G401 (cell line): ENCODE data around the gene SBK2. TPM values are rescaled to one million over a fixed set of nuclear protein-coding genes. Genes with fewer than 3 reads are reported as not detected.
"Not testable (repeated sequence)": the region's sequence is repeated elsewhere in the genome, so short reads cannot be mapped to it uniquely, and the experiment has no call there.

ENCODE experiments used
- DNase-seq: peaks from one replicate; pipeline ENCODE4 v3.0.0-alpha.2; 2015; ENCODE audit warnings: low spot score
- in situ Hi-C: cut with HindIII; loops from 2 replicates; pipeline ENCODE4 v1.10.0; 2016; ENCODE audit warnings: low sequenced_read_pairs, mixed read lengths
- total RNA-seq: library from RNA; depleted of rRNA; stranded (reverse); fragments of >200 nt; shearing (Covaris generic); gene quantifications from 2 replicates; pipeline ENCODE4 v1.2.3, GENCODE V29; 2014

SBK2 gene
- total RNA-seq, 1 experiment from 2014 or later, result 1.9 TPM

DNA sequence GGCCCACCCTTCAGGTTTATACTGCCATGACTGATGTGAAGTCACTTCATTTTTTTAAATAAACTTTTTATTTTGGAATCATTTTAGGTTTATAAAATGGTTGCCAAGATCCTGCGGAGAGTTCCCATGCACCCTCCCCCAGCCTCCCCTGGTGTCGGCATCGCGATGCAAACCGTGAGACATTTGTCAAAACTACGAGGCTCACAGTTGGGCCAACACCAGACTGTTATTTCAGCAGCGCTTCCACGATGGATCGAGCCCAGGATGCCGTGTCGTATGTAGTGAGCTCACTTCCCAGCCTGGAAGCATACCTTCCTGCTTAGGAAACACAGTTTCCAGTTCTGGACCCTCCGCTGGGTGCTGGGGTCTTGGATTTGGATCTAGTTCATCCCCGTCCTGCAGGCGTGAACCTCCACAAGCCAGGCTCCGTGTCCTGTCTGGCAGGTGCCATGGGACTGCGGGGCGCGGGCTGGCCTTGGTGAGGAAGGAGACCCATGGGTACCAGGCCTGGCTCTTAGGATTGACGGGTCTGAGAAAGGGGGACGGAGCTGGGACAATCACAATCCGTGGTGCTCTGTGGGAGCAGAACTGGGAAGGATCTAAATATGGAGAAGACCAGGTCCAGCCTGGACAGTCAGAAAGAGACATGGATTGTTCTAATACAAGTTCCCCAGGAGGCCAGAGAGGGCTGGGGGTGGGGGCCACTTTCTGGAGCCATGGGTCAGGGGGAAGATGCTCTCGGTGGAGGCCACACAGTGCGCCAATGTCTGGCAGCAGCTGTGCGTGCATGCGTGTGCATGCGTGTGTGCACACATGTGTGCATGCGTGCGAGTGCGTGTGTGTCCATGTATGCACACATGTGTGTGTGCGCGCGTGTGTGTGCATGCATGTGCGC, 2.4 kb upstream of the SBK2 start:
- DNase-seq, result peak; percentile 39
- in situ Hi-C loops, result no loop called here

DNA sequence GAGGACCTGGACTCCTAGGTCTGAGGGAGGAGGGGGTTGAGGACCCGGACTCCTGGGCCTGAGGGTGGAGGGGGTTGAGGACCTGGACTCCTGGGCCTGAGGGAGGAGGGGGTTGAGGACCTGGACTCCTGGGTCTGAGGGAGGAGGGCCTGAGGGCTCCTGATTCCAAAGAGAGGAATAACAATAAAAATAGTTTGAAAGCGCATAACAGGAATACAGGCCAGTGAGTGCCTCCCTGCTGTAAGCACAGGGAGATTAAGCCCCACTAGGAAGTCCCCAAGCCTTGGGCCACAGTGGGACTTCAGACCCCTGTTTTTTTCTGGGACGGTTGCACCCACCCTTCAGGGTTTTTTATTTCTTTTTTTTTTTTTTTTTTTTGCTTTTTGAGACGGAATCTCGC, 1.2 kb upstream of the SBK2 start:
- no peak for DNase-seq
- in situ Hi-C loops, result no loop called here

DNA sequence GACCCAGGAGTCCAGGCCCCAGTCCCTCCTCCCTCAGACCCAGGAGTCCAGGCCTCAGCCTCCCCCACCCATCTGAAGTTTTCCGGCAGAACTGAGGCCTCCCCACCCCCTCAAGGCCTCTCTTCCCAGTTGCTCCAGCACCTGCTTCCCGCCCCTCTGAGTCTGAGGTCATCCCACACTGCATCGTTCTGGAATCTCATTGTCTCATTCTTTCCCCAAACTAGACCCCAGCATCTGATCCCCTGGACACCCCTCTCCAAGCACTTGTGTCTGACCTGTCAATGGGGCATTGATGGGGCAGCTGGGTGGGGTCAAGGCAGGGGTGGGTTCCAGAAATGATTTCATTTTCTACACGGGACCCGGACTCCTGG, 793 bp upstream of the SBK2 start:
- in situ Hi-C loops, result no loop called here
- DNase-seq, result no peak

DNA sequence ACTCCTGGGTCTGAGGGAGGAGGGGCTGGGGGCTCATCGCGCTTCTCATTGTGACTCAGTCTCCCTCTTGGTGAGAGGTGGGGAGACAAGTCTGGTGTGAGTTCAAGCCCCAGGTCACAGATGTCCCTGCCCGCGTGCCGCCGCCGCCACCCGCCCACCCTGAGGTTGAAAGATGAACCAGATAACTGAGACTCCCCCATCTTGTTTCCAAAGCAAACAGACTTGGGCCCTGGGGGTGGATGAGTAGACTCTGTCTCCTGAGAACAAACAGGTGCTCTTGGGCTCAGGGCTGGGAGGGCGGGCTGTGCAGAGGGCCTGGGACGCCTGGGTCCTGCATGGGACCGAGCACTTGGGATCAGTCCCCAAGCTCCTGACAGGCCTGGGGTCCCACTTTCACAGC, 567 bp downstream of the SBK2 start:
- DNase-seq, result no peak
- in situ Hi-C loops, result no loop called here

DNA sequence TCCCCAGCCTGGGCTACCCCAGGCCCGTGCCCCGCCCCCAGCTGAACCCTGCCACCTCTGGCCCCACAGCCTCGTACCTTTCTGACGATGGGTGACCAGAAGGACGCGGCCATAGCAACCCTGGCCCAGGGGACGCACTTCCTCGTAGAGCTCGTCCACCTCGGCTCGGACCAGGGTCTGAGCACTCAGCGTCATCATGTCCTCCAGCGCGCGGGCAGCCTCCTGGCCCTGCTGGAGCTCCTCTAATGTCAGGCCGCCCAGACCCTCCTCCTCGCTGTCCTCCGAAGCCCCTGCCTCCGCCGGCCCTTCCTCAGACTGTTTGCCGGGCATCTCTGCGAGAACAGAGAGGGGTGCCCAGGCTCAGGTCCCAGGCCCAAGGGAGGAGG, 975 bp downstream of the SBK2 start:
- no peak for DNase-seq
- in situ Hi-C loops, result no loop called here

DNA sequence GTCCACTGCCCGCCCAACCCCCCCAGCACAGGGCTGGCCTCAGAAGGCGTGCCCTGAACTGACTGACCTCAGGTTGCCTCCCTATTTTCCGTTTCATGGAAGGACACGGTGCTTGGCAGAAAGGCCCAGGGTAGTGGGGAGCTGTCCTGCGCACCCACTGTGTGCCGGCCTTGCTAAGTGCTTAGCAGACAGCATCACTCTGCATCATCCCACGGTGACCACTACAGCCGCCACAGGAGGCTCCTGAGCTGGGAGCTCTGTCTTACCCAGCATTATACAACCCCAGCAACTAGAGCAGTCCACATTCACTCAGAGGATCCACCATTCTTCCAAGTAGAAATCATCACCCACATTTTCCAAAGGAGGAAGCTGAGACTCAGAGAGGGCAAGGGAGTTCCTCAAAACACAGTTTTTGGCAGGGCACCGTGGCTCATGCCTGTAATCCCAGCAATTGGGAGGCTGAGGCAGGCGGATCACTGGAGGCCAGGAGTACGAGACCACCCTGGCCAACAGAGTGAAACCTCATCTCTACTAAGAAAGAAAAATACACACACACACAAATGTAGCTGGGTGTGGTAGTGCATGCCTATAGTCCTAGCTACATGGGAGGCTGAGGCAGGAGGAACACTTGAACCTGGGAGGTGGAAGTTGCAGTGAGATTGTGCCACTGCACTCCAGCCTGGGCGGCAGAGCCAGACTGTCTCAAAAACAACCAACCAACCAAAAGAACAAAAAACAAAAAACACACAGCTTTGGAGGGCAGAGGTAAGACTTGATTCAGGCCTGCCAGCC, 1.6 kb downstream of the SBK2 start:
- DNase-seq, result no peak
- in situ Hi-C loops, result no loop called here

DNA sequence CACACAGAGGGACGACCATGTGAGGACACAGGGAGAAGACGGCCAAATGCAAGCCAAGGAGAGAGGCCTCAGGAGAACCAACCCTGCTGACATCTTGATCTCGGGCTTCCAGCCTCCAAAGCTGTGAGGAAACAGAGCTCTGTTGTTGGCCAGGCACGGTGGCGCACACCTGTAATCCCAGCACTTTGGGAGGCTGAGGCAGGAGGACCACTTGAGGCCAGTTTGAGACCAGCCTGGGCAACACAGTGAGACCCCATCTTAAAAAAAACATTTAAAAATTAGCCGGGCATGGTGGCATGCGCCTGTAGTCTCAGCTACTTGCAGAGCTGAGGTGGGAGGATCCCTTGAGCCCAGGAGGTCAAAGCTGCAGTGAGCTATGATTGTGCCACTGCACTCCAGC, 2.7 kb downstream of the SBK2 start:
- DNase-seq, in situ Hi-C loops: not testable (repeated sequence)

DNA sequence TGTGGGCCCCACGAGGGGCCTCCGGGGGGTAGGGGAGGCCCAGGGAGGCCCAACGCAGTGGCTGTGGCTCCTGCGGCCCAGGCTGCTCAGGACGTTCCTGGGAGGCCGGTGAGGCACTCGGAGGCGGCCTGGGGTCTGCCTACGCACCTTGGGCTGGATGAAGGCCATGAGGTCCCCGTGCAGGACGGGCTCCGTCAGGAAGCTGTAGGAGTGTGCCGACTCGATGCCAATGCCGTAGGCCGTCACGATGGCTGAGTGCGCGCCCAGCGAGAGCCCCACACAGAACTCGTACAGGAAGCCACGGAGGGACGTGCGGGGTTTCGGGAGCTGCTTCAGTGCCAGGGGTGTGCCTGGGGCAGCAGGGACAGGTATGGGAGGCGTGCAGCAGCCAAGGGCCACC, 5.9 kb downstream of the SBK2 start:
- DNase-seq, result no peak
- in situ Hi-C loops, result no loop called here

DNA sequence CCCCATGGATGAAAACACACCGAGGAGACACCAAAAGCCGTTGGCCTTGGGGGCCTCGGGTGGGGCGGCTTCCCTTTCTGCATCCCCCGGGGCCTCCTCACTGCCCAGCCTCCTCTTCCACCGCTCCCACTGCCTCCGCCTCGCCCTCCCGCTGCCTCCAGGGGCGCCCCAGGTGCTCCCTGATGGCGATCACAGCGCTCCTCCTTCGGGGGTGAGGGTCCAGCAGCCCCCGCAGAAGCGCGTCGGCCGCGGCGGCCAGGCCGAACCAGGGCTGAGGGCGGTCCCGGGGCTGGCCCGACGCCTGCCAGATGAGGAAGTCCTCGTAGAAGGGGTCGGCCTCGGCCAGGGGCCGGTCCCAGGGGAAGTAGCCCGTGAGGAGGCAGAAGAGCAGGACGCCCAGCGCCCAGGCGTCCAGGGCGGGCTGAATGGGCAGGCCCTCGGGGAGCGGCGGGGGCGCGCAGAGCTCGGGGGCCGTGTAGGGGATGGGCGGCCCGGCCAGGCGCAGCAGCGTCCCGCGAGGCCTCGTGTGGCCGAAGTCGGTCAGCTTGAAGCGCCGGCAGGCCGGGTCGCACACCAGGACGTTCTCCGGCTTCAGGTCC, 7.2 kb downstream of the SBK2 start:
- in situ Hi-C loops, result no loop called here
- DNase-seq, result no peak

DNA sequence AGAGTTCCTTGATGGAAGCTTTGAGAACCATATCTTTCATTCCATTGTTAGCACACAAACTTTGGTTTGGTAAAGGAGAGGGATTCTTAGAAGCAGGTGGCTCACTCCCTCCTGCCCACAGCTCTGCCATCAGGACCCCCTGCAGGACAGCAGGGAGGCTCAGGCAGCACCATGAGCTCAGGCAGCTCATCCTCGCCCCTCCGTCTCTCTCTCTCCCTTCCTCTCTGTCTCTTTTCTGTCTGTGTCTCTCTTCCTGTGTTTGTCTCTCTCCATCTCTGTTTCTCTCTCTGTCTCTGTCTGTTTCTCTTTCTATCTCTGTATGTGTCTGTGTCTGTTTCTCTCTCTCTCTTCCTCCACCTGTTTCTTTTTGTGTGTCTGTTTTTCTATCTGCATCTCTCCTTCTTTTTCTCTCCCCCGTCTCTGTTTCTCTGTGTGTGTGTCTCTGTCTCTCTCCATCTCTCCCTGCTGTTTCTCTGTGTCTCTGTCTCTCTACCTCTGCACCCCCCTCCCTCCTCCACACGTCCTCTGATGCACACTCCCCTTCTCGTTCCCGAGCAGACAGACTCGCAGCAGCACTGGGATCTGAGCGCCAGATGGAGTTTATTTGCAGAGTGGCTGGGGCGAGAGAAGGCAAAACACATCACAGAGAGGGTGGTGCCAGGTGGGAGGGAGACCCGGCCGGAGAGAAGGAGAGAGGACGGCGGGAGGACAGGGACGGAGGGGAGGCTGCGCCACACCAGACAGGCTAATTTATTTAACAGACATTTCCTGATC, 8.7 kb downstream of the SBK2 start:
- peak; percentile 96 for DNase-seq
- in situ Hi-C loops, result no loop called here

DNA sequence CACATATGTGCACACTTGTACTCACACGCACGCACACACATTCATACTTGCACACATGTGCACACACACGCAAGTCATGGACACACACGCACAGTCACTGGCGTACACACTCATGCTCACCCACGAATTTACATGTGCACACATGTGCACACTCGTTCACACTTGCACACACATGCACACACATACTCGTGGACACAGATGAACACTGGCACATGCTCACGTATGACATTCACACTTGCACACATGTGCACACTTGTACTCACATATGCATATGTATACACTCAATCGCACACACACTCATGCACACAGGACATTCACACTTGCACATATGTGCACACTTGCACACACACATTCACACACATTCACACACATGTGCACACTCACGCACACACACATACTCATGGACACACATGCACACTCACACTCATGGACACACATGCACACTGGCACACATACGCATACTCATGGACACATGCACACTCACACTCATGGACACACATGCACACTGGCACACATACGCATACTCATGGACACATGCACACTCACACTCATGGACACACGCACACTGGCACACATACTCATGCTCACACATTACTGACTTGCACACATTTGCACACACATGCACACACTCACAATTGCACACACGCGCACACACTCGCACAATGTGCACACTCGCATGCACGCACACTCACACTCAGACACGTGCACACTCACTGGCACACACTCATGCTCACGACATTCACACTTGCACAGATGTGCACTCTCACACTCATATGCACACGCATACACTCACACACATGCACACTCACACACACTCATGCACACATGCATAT, 9.5 kb downstream of the SBK2 start:
- in situ Hi-C loops, result no loop called here
- DNase-seq, result no peak

DNA sequence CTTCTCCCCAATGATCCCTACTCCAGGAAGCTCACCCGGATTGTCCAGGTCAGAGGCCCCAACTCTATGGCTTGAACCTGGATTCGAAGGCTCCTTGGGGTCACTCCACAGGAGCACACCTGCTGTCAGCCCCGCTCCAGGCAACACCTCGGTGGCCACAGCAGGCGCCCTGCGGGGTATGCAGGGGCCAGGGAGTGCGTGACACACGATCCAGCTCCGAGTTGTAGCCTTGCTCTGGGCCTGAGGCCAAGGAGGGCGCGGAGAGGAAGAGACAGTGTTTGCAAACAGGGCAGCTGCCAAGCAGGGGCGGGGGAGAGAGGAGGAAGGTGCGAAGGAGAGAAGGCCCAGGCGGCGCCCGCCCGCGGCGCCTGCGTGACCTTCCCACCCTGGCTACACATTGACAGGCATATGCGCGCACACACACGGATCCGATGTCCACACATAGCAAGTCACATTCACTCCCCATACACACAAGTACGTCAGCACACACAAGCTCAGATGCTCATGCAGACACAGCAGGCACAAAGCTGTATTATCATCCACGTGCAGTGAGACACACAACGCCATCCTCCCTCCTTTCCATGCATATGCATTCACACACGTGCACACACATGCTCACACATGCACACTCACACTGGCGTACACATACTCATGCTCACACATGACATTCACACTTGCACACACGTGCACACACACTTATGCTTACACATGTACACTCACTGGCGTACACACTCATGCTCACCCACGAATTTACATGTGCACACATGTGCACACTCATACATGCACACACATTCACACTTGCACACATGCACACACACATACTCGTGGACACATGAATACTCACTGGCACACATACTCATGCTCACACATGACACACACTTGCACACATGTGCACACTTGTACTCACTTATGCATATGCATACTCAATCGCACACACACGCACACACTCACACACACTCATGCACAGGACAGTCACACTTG, 10.4 kb downstream of the SBK2 start:
- in situ Hi-C loops, result no loop called here
- peak; percentile 66 for DNase-seq

DNA sequence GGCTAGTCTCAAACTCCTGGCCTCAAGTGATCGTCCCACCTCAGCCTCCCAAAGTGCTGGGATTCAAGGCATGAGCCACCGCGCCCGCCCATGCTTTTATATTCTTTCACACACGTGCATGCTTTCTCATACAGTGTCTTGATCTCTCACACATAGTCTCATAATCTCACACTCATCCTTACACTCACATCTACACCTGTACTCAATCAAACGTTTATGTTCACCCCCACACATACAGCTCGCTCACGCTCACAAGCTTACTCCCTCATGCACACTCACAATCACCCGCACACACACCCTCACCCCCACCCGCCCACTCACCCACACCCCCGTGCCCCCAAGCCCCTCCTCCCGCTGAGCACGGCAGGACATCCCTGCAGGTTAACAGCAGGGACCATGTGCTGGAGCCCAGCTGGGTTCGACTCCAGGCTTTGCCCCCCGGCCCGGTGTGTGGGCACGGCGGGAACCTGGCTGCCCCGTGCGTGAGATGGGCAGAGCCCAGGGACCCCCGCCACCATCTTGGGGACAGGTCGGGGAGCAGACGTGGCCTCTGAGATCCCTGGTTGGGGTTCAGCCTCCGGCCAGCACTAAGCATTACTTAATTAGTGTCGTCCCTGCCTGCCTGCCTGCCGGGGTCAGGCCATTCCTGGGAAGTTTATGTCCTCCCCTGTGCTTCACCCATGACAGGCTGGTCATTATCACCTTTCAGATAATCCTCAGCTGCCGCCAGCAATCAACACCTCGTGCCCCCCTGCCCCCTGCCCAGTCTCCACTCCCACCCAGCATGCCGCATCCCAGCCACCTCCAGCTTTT, 11.4 kb downstream of the SBK2 start:
- in situ Hi-C loops, result no loop called here
- DNase-seq, result no peak

DNA sequence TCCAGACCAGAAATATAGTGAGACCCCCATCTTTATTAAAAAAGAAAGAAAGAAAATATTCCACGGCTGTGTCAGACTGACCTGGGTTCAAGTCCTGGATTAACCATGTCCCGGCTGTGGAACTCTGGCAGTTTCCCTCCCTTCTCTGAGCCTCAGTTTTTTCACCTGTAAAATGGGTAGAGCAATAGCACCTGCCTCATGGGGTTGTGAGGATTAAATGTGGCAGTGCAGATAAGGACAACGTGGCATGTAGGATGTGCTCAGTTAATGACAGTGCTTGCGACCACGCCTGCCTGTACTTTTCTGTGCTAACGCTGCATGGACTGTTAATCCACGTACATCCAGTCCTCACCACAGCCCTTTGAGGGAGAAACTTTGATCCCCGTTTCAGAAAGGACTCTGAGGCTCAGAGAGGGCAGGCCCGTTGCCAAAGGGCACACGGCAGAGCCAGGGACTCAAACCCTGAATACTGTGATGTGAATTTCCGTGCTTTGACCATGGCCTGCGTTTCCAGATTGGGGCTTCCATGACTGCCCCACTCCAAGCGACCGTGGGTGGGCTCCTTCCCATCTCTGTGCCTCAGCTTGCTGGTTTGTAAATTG, 16.1 kb downstream of the SBK2 start:
- in situ Hi-C loops, result no loop called here
- DNase-seq, result no peak

DNA sequence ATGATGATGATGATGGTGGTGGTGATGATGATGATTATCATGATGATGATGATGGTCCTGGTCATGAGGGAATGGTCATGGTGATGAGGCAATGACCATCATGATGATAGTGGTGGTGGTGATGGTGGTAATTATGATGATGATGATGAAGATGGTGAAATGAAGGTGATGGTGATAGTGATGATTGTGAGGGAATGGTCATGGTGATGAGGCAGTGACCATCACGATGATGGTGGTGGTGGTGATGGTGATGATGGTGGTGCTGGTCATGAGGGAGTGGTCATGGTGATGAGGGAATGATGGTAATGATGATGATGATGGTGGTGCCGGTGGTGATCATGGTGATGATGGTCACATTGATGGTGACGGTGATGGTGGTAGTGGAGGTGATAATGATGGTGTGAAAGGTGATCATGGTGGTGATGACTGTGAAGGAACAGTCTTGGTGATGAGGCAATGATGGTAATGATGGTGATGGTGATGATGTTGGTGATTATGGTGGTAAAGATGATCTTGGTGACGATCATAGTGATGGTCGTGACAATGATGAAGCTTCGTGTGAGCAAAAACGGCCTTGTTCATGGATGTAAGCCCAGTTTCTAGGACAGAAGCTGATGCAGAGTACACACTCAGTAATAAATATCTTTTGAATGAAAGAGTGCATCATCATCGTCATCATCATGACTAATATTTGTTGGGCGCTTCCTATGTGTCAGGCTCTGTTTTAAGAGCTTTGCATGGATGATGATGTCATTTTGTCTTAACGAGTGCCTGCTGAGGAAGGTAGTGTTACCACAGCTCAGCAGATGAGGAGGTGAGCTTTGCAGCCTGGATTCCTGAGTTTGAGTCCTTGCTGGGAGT, 17.3 kb downstream of the SBK2 start:
- in situ Hi-C loops, result no loop called here
- DNase-seq, result no peak
